ENCODE results near the gene IGSF23.

DNA sequence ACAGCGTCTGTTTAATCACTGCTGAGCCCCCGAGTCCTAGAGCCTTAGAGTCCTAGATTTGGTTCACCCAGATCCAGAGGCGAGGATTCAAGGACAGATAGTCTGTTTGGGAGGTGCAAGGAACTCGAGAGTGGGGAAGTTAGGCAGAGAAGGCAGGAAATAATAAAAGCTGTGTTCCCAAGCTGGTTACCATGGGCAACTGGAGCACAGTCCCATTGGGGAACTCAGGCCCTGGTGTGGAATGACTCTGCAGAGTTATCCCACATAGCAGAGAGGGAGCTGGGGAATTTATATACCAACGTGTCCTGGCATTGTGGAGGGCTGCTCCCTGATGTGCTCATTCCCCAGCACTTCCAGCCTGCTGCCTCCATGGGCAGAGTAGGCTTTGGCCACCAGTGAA lies 9.7 kb downstream of the IGSF23 start:
- TF ChIP-seq, protein P1, sequence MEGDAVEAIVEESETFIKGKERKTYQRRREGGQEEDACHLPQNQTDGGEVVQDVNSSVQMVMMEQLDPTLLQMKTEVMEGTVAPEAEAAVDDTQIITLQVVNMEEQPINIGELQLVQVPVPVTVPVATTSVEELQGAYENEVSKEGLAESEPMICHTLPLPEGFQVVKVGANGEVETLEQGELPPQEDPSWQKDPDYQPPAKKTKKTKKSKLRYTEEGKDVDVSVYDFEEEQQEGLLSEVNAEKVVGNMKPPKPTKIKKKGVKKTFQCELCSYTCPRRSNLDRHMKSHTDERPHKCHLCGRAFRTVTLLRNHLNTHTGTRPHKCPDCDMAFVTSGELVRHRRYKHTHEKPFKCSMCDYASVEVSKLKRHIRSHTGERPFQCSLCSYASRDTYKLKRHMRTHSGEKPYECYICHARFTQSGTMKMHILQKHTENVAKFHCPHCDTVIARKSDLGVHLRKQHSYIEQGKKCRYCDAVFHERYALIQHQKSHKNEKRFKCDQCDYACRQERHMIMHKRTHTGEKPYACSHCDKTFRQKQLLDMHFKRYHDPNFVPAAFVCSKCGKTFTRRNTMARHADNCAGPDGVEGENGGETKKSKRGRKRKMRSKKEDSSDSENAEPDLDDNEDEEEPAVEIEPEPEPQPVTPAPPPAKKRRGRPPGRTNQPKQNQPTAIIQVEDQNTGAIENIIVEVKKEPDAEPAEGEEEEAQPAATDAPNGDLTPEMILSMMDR (IDR thresholded peaks at IDR 0.05): no peak
- TF ChIP-seq POLR2A (IDR thresholded peaks at IDR 0.05): no peak

Measured in Peyer's patch (tissue), 4 donors.